RWPE2 (cell line): ENCODE data around the gene SEC63.

ENCODE experiments used
- ATAC-seq: fragments of 200-7000 bp; cut with Tn5 transposase; 3 replicates; pipeline ENCODE4 v1.9.1; 2021; ENCODE audit warnings: low read depth
- DNase-seq: peaks from one replicate; pipeline ENCODE4 v3.0.0-alpha.2; 2020; ENCODE audit warnings: low spot score
- H3K27ac ChIP-seq: fragments of 450-650 bp; 2 replicates; pipeline ENCODE4 v1.5.1; 2017; ENCODE audit warnings: mild to moderate bottlenecking; ENCODE audit not compliant: poor library complexity, severe bottlenecking
- H3K27me3 ChIP-seq: fragments of 250-450 bp; sonication (Bioruptor Pico); 2 replicates; pipeline ENCODE4 v1.5.1; 2021; ENCODE audit warnings: mild to moderate bottlenecking, moderate library complexity; ENCODE audit not compliant: insufficient read depth, poor library complexity, severe bottlenecking
- H3K36me3 ChIP-seq: fragments of 250-450 bp; sonication (Bioruptor Pico); 2 replicates; pipeline ENCODE4 v1.5.1; 2020; ENCODE audit warnings: low read depth, mild to moderate bottlenecking, moderate library complexity
- H3K4me1 ChIP-seq: fragments of 250-450 bp; sonication (Bioruptor Pico); 2 replicates; pipeline ENCODE4 v1.5.1; 2021; ENCODE audit warnings: mild to moderate bottlenecking, moderate library complexity; ENCODE audit not compliant: insufficient read depth, poor library complexity, severe bottlenecking
- H3K4me3 ChIP-seq: fragments of 250-450 bp; sonication (Bioruptor Pico); 2 replicates; pipeline ENCODE4 v1.5.1; 2021; ENCODE audit warnings: mild to moderate bottlenecking, moderate library complexity; ENCODE audit not compliant: severe bottlenecking
- H3K9me3 ChIP-seq: fragments of 250-450 bp; sonication (Bioruptor Pico); 2 replicates; pipeline ENCODE4 v1.5.1; 2021; ENCODE audit warnings: mild to moderate bottlenecking, moderate library complexity; ENCODE audit not compliant: severe bottlenecking
- TF ChIP-seq, protein P1 (sequence below): fragments of 450-650 bp; IDR thresholded peaks from one replicate; pipeline ENCODE4 v1.5.1; 2017; ENCODE audit warnings: mild to moderate bottlenecking, moderate library complexity; ENCODE audit not compliant: poor library complexity, severe bottlenecking

Gene SEC63

DNA sequence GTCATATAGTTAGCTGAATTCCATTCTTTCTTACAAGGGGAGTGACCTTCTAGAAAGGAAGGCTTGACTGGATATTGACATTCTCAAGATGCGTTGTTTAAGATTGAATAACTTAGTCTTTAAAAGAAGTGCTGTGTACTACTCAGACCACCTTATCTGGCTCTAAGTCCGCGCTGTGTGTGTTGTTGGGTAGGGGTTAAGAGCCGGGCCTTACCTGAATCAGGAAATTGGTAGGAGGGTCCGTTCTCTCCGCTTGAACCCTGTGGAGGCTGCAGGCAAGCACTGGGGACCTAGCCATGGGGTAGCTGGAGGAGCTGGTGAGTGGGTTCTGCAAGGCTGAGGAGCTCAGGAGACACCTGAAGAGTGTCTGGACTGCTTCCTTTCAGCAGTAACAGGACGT, 124.9 kb downstream of the SEC63 start:
- DNase-seq, result no peak
- H3K9me3 ChIP-seq, result no peaks in the 10 kb centered on the region
- no peaks in the 10 kb centered on the region for H3K27me3 ChIP-seq
- H3K36me3 ChIP-seq, result no peaks in the 10 kb centered on the region
- no peak overlapping the region for H3K4me3 ChIP-seq
- no peak for ATAC-seq
- H3K27ac ChIP-seq, result no peak overlapping the region
- H3K4me1 ChIP-seq, result no peaks in the 10 kb centered on the region
- TF ChIP-seq, protein P1, sequence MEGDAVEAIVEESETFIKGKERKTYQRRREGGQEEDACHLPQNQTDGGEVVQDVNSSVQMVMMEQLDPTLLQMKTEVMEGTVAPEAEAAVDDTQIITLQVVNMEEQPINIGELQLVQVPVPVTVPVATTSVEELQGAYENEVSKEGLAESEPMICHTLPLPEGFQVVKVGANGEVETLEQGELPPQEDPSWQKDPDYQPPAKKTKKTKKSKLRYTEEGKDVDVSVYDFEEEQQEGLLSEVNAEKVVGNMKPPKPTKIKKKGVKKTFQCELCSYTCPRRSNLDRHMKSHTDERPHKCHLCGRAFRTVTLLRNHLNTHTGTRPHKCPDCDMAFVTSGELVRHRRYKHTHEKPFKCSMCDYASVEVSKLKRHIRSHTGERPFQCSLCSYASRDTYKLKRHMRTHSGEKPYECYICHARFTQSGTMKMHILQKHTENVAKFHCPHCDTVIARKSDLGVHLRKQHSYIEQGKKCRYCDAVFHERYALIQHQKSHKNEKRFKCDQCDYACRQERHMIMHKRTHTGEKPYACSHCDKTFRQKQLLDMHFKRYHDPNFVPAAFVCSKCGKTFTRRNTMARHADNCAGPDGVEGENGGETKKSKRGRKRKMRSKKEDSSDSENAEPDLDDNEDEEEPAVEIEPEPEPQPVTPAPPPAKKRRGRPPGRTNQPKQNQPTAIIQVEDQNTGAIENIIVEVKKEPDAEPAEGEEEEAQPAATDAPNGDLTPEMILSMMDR, result no peak

DNA sequence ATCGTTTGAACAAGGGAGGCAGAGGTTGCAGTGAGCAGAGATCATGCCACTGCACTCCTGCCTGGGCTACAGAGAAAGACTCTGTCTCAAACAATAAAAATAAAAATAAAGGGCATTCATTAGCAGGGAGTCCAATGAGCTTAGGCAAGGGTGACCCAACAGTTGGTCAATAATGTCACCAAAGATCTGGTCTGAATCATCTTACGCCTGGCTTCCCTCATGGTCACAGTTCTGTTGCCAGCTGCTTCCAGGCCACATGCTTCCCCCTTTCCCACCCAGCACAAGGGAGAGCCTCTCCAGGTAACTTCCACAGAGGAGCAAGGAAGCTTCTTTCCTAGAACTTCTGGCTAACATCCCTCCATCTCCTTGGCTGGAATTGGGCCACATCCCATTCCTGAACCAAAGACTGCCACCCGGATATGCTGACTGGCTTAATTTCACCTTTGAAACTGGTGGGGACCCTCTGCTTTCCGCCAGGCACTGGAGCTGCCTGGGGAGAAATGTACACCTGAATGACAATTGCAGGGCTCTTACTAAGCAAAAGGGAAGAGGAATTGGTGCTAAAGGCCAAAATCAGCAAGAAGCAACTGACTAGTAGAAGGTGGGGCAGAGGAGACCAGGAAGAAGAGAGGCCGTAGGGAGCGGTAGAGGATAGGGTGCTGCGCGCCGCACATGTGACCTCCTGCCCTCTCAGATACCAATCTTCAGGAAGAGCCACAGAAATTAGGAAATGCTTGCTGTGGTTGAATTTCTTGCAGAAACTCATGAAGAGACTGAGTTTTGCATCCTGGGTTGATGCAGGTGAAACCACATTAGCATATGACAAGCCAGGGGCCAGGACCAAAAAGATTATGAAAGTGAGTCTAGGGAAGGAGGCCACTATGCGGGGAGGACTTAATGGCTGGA, 125.6 kb downstream of the SEC63 start:
- Histone ChIP-seq H3K4me3 (no peak overlapping the region), H3K27me3 (no peaks in the 10 kb centered on the region), H3K9me3 (no peaks in the 10 kb centered on the region), H3K4me1 (no peaks in the 10 kb centered on the region), H3K36me3 (no peaks in the 10 kb centered on the region), H3K27ac (no peak overlapping the region)
- DNase-seq (no peak), ATAC-seq (no peak)
- TF ChIP-seq, protein P1, result no peak

DNA sequence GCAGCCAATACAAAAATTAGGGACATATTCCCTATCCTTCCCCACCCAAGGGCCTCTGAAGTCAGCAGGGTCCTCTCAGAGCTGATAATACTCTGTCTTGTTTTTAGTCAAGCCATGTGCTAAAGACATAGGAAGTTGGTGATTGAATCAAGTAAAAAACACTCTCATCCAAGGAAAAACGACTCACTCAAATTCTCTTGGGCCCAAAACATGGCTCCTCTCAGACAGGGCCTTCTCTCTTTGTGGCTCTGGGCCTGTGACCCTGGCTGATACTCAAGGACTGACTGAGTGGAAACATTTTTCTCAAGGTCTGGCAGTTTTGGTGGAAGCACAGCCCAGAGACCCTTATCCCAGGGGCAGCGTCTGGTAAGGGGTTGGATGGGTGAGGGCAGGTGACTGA, 127.9 kb downstream of the SEC63 start:
- TF ChIP-seq, protein P1, result no peak
- Histone ChIP-seq H3K27ac (no peak overlapping the region), H3K4me3 (no peak overlapping the region), H3K9me3 (no peaks in the 10 kb centered on the region), H3K27me3 (no peaks in the 10 kb centered on the region), H3K36me3 (no peaks in the 10 kb centered on the region), H3K4me1 (no peaks in the 10 kb centered on the region)
- ATAC-seq (no peak), DNase-seq (no peak)

DNA sequence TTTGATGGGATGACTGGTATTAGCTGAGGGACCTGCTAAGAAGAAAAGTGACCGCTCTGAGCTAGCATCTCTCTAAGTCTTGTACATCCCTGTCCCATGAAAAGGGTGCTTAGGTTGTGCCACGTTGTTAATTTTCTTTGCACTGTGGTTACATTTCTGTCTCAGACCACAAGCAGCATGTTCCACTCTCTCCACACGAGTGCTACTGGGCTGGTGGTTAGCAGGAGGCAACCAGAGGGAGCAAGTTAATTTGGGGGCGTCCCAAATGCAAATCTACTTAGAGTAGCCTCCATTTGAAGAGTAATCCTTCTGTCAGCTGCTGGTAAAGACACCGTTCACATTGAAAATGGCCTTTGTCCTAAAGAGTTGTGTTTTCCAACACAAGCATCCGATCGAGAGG, 130.5 kb downstream of the SEC63 start:
- ATAC-seq (no peak), DNase-seq (no peak)
- H3K36me3 ChIP-seq, result no peaks in the 10 kb centered on the region
- H3K27ac ChIP-seq, result no peak overlapping the region
- no peaks in the 10 kb centered on the region for H3K27me3 ChIP-seq
- H3K9me3 ChIP-seq, result no peaks in the 10 kb centered on the region
- H3K4me3 ChIP-seq, result no peak overlapping the region
- TF ChIP-seq, protein P1, result no peak
- H3K4me1 ChIP-seq, result no peaks in the 10 kb centered on the region

DNA sequence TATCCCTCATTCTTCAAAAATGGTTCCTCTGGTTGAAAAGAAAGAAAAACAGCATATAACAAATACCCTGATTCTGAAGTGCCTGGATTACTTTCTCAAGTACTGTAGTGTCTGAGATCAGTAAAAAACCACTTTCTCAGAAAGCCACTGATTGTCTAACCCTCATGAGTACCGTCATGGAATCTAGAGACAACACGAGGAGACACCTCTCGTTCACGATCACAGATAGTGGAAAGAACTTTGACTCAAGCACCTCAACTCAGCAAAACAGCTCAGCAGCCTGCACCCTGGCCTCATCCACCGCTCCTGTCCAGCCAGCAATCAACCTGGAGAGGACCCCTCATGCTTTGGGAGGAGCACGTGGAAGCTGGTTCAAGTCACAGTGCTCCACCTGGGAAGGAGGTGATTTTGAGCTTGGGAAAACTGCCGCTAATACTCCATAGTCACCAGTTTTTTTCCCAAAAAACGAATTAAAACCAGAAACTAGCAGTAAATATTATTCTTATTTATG, 134.9 kb downstream of the SEC63 start:
- H3K27ac ChIP-seq, result no peak overlapping the region
- no peaks in the 10 kb centered on the region for H3K36me3 ChIP-seq
- H3K9me3 ChIP-seq, result no peaks in the 10 kb centered on the region
- H3K4me1 ChIP-seq, result peaks cover 20% of the 10 kb centered on the region
- H3K27me3 ChIP-seq, result no peaks in the 10 kb centered on the region
- ATAC-seq, result no peak
- H3K4me3 ChIP-seq, result no peak overlapping the region
- DNase-seq, result no peak
- TF ChIP-seq, protein P1, result no peak
